GM12891 (cell line): Measurements from ENCODE around the gene PTPN13.

Experiments used
- POLR2A ChIP-seq: IDR thresholded peaks from 2 replicates; pipeline ENCODE4 v1.6.1; 2011; ENCODE audit warnings: low read depth, low read length, control low read depth
- POLR2AphosphoS5 ChIP-seq: IDR thresholded peaks from 2 replicates; pipeline ENCODE4 v1.6.1; 2011; ENCODE audit warnings: low read depth, low read length, control low read depth
- POU2F2 ChIP-seq: IDR thresholded peaks from 2 replicates; pipeline ENCODE4 v1.6.1; 2011; ENCODE audit warnings: low read depth, mild to moderate bottlenecking, control low read depth, low read length, moderate library complexity
- SPI1 ChIP-seq: IDR thresholded peaks from 2 replicates; pipeline ENCODE4 v1.6.1; 2011; ENCODE audit warnings: low read depth, low read length, control low read depth
- TAF1 ChIP-seq: IDR thresholded peaks from 2 replicates; pipeline ENCODE4 v1.6.1; 2011; ENCODE audit warnings: low read depth, low read length, control low read depth

DNA sequence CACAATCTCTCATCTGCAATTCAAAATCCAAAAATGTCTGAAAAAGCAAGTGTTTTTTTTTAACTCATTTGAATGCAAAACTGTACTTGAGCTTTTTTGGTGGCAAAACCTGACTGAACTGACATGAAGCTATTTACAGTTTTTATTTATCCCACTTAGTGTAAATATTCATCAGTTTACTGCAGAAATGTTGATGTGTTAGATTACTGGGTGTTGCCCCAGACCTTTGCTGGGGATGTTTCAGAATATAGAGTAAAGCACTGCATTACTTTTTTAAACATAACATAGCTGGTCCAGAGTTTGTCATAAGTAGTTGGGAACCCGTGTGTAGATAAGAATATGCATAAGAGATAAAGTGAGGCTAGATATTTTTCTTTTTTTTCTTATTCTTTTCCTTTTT lies 27.3 kb downstream of the PTPN13 start:
- no peak for TF ChIP-seq POLR2AphosphoS5
- no peak for TF ChIP-seq POLR2A
- no peak for TF ChIP-seq TAF1
- no peak for TF ChIP-seq SPI1
- TF ChIP-seq POU2F2: no peak
